Erythroblast (primary cell): Measurements from ENCODE around the gene TMOD2.

Experiments used
- DNase-seq, 2 experiments: peaks; one replicate each; lab custom pipeline; 2025; lab: John Stamatoyannopoulos, UW
- GATA1 ChIP-seq: IDR thresholded peaks from 2 replicates; pipeline ENCODE4 v1.6.1; 2011; ENCODE audit warnings: low read depth, mild to moderate bottlenecking, control low read depth, low read length, moderate library complexity
- POLR2A ChIP-seq: IDR thresholded peaks from 2 replicates; pipeline ENCODE4 v1.6.1; 2011; ENCODE audit warnings: mild to moderate bottlenecking, low read length

TMOD2 gene

GRCh38 chr15:51750792-51751696, at the start of gene TMOD2:
Gene TMOD2 (plus strand): TSS chr15:51751597. CDS start chr15:51766442, 14,845 bp downstream.
- DNase-seq, result peak; percentile 40 to 54
- TF ChIP-seq POLR2A, result no peak
- no peak for TF ChIP-seq GATA1

GRCh38 chr15:51702710-51703109, 48.7 kb upstream of the TMOD2 start:
- TF ChIP-seq GATA1, result no peak
- peak; percentile 28 for TF ChIP-seq POLR2A

GRCh38 chr15:51706291-51706690, 45.1 kb upstream of the TMOD2 start:
- peak; percentile 60 to 83 for DNase-seq
- TF ChIP-seq POLR2A (peak; percentile 27), GATA1 (no peak)

More at GRCh38 chr15:51702710-51703109, 48.7 kb upstream of the TMOD2 start:
- peak; percentile 58 to 82 for DNase-seq

GRCh38 chr15:51706926-51707608, 44.3 kb upstream of the TMOD2 start:
- TF ChIP-seq POLR2A (no peak), GATA1 (no peak)

GRCh38 chr15:51708013-51708412, 43.4 kb upstream of the TMOD2 start:
- DNase-seq, result no peak
- TF ChIP-seq POLR2A (no peak), GATA1 (no peak)

More at GRCh38 chr15:51706926-51707608, 44.3 kb upstream of the TMOD2 start:
- DNase-seq, result no peak

GRCh38 chr15:51709031-51709430, 42.4 kb upstream of the TMOD2 start:
- TF ChIP-seq POLR2A, result no peak
- no peak for TF ChIP-seq GATA1
- no peak for DNase-seq

GRCh38 chr15:51714162-51714561, 37.2 kb upstream of the TMOD2 start:
- no peak for TF ChIP-seq GATA1
- TF ChIP-seq POLR2A, result no peak
- peak in 1 of 2 experiments; percentile 28 for DNase-seq

GRCh38 chr15:51714911-51715310, 36.5 kb upstream of the TMOD2 start:
- no peak for DNase-seq
- no peak for TF ChIP-seq GATA1
- no peak for TF ChIP-seq POLR2A

GRCh38 chr15:51718219-51718618, 33.2 kb upstream of the TMOD2 start:
- no peak for DNase-seq

GRCh38 chr15:51718746-51719145, 32.7 kb upstream of the TMOD2 start:
- TF ChIP-seq POLR2A (no peak), GATA1 (no peak)
- no peak for DNase-seq

More at GRCh38 chr15:51718219-51718618, 33.2 kb upstream of the TMOD2 start:
- TF ChIP-seq GATA1 (no peak), POLR2A (no peak)

- no peak for TF ChIP-seq GATA1
- no peak for TF ChIP-seq POLR2A
- DNase-seq, result no peak
Measured at GRCh38 chr15:51720201-51720995, 31.0 kb upstream of the TMOD2 start.

- peak in 1 of 2 experiments; percentile 7 for DNase-seq
- TF ChIP-seq GATA1, result no peak
- no peak for TF ChIP-seq POLR2A
Measured at GRCh38 chr15:51721199-51721960, 30.0 kb upstream of the TMOD2 start.
